HT1080 (cell line): ENCODE data around the gene FKBP10. TPM values are rescaled to one million over a fixed set of nuclear protein-coding genes. Genes with fewer than 3 reads are reported as not detected.
"Not testable (repeated sequence)": the region's sequence is repeated elsewhere in the genome, so short reads cannot be mapped to it uniquely, and the experiment has no call there.

Source experiments
- DNase-seq: peaks from one replicate; pipeline ENCODE4 v3.0.0-alpha.2; 2015; ENCODE audit warnings: low read depth
- total RNA-seq: library from RNA; depleted of rRNA; stranded (reverse); fragments of >200 nt; shearing (Covaris generic); gene quantifications from 2 replicates; pipeline ENCODE4 v1.2.3, GENCODE V29; 2014

FKBP10 gene
- total RNA-seq, 1 experiment from 2014 or later, result 204 TPM

DNA sequence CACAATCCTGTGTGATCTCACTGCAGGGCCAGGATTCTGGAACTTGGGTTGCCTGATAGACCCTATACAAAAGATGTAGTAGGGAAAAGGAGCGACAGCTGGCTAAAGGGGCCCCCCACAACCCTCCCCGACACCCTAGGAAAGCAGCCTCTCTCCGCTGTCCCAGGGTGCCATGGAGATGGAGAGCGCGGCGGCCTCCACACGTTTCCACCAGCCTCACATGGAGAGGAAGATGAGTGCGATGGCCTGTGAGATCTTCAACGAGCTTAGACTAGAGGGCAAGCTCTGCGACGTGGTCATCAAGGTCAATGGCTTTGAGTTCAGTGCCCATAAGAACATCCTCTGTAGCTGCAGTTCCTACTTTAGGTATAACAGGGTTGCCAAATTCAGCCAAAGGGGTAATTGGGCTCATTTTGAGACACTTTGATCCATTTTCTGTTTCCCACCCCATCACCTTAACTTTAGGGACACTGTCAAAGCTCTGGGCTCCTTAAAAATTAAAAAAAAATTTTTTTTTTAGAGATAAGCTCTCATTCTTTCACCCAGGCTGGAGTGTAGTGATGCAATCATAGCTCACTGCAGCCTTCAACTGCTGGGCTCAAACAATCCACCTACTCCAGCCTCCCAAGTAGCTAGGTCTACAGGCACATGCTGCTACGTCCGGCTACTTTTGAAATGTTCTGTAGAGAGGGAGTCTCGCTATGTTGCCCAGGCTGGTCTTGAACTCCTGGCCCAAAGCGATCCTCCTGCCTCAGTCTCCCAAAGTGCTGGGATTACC, 25.1 kb downstream of the FKBP10 start, which contains the start of gene KLHL10:
Gene KLHL10 (plus strand): TSS at position 65 of the 778 bp plus-strand sequence. CDS start 108 bp downstream, at position 173.
- DNase-seq, result no peak

- not testable (repeated sequence) for DNase-seq
Observed at GRCh38 chr17:41839448-41839847, 26.6 kb downstream of the FKBP10 start.

DNA sequence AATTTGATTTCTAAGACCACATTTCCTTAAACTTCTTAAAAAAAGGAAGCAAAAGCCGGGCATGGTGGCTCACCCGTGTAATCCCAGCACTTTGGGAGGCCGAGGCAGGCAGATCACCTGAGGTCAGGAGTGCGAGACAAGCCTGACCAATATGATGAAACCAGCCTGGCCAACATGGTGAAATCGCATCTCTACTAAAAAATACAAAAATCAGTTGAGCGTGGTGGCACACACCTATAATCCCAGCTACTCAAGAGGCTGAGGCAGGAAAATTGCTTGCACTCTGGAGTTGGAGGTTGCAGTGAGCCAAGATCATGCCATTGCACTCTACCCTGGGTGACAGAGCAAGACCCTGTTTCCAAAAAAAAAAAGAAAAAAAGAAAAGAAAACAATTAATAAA, 28.0 kb downstream of the FKBP10 start:
- DNase-seq, result not testable (repeated sequence)

- no peak for DNase-seq
Observed at GRCh38 chr17:41844971-41845370, 32.2 kb downstream of the FKBP10 start.

GRCh38 chr17:41848788-41849187, 36.0 kb downstream of the FKBP10 start:
- no peak for DNase-seq

GRCh38 chr17:41849251-41849990, 36.6 kb downstream of the FKBP10 start:
- no peak for DNase-seq

- not testable (repeated sequence) for DNase-seq
Observed at GRCh38 chr17:41851382-41851781, 38.6 kb downstream of the FKBP10 start.

DNA sequence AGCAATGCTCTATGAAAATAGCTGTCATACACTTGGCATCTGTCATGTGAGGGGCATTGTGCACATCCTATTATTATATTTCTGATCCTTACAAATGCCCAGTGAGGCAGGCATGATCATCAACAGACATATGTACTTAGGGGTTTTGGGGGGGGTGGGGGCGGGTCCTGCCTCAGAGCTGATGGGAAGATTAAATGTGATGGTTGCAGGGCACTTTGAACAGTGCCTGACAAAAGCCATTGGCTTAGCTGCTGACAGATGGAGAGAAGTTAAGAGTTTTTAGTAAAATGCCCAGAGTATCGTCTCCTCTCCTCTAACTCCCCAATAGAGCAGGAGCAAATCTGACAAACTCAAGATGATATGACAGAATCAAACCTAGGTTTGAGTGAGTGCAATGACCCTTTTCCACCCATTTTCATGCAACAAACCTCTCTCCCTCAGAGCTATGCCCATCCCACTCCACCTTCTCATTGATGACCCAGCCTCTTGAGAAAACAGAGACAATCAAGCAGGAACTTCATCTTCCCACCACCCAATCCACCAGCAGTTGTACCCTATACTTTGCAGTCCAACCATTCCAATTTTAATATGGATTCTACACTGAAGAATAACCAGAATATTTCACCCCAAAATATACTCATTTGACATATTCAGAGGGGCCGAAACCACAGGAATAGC, 47.6 kb downstream of the FKBP10 start:
- no peak for DNase-seq

DNA sequence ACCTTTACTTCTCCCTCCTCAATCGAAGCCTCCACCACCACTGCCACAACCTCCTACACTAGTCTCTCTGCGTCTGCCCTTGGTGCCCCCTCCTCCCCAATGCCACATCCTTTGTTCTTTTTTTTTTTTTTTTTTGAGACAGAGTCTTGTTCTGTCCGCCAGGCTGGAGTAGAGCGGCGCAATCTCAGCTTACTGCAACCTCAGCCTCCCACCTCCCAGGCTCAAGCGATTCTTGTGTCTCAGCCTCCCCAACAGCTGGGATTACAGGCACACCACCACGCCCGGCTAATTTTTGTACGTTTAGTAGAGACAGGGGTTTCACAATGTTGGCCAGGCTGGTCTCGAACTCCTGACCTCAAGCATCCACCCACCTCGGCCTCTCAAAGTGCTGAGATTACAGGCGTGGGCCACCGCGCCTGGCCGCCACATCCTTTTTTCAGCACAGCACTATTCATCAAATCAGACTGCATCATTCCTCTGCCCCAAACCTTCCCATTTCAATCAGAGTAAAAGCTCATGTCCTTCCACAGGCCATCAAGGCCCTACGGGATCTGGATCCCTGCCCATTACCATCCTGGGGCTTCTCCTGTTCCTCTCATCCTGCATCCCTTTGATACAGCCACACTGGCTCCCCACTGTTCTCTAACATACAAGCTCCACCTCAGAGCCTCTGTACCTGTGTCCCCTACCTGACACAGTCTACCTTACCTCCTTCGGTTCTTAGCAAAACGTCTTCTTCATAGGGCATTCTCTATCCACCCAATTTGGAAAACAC, 50.5 kb downstream of the FKBP10 start:
- DNase-seq, result no peak

GRCh38 chr17:41864498-41864835, 51.7 kb downstream of the FKBP10 start:
- DNase-seq, result no peak

GRCh38 chr17:41864836-41865595, 52.2 kb downstream of the FKBP10 start, which contains the start of gene KLHL11:
Gene KLHL11 (minus strand): TSS chr17:41865423. CDS start chr17:41865370, 53 bp downstream.
- DNase-seq, result peak; percentile 92

DNA sequence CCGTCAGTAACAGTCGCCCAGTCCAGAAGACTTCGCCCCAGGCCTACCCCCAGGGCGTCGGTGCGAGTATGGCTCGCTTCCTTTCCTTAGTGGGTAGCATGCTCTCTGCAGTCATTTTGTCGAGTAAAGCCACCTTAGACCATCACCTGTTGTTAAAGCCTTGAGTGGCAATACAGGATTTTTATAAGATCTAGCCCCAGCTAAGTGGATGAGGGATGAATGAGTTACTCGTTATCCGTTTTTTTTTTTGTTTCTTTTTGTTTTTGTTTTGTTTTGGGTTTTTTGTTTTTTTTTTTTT, 52.7 kb downstream of the FKBP10 start:
- no peak for DNase-seq

DNA sequence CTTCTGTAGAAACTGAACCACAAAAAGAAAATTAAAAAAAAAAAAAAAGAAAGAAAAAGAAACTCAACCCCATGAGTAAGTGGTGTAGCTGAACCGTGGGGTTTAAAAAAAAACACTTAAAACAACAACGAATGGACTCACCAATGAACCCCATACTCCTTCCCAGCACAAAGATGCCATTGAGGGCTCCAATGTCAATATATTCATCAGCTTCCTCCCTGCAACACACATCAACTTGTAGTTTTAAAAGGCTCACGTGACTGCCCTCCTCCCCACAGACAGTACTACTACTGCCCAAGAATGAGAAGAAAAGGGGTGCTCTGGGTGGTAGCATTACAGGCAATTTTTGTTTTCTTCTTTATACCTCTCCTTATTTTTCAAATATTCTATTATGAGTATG, 55.8 kb downstream of the FKBP10 start:
- no peak for DNase-seq

DNA sequence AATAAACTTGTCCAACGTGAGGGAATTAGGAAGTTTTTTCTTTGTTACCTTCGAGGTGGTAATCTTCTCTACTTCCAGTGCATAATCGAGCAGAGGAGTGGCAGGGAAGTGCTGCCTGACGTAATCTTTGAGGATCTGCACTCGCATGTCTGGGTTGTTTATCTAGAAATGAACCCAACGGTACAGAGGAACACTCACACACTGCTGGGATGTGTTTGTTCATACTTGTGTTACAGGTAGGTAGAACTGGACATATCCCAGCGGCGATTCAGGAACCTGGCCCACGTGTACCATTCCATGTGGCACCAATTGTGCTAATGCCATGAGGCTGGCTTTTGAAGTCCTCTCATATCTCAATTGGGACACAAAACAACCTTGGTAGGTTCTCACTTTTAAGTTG, 56.6 kb downstream of the FKBP10 start:
- no peak for DNase-seq

DNA sequence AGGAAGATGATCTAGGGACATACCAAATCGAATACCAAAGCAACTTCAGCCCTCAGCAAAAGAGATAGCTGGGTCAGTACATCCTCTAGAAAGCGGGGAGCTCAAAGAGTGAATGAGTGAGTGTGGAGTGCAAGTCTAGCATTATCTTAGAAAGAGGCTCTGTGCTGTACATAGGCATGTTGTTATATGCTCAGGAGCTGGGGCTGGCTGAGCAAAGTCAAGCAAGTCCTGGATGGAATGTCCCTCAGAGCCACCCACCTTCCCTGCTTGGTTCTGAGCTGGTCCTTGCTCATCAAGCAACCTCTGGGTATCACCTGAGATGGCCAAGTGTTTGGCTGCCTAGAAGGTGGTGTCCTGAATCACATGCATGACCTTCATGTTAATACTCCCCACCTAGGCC, 57.3 kb downstream of the FKBP10 start:
- DNase-seq, result no peak

DNA sequence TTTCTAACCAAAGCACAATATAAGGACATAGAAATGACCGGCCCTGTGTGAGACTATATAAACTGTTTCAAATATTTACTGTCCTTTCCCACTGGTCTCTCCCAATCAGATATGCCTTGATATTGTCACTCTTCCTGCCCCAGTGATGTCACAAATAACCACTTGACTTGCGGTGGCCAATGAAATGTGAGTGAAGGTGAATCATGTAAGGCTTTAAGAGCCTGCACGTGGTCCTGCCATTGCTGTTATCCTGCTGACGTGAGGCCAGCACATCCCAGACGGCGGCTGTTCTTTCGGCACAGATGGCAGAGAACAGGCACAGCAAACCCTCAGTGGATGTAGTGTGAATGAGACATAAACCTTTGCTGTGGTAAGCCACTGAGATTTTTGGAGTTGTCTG, 57.8 kb downstream of the FKBP10 start:
- DNase-seq, result no peak

GRCh38 chr17:41871789-41872188, 59.0 kb downstream of the FKBP10 start:
- no peak for DNase-seq
